ENCODE measurements around the gene PLK4.

The PLK4 gene

DNA sequence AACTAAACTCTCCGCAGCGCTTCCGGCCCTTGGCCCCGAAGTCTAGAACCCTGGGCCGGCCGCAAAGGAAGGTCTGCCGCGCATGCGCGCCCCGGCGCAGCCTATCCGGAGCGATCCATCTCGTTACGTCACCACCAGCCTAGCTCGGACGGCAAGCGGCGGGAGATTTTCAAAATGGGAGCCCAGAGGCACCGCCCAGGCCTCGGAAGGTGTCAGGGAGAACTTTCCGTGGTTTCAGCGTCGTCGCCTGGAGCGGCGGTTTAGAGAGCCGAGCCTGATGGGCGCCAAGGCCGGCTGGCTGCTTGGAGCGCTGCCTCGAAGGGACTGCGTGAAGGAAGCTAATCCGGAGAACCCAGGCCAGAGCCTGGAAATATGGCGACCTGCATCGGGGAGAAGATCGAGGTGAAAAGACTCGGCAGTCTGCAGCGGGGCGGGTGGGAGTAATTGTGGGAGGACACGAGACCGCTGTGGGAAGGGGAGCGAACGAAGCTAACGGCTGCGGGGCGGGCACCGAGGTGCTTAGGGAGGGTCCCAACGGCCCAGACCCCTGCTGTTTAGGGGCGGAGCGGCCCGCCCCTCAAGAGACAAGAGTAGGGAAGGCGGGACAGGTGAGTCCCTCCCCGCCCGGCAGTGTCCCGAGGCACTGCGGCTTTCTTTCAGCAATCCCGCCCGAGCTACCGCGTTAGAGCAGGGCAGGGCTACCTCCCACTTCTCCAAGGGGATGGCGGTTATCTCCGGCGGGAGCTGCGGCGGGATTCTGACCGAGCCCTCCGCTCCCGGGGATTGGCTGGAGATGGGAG lies at the start of gene PLK4:
PLK4 (plus strand) TSS at position 131 of the 800 bp plus-strand sequence; CDS start at position 373, 242 bp downstream.
- peak; percentile 97 for DNase-seq (ENCODE audit: low read depth)
- TF ChIP-seq, protein P1, sequence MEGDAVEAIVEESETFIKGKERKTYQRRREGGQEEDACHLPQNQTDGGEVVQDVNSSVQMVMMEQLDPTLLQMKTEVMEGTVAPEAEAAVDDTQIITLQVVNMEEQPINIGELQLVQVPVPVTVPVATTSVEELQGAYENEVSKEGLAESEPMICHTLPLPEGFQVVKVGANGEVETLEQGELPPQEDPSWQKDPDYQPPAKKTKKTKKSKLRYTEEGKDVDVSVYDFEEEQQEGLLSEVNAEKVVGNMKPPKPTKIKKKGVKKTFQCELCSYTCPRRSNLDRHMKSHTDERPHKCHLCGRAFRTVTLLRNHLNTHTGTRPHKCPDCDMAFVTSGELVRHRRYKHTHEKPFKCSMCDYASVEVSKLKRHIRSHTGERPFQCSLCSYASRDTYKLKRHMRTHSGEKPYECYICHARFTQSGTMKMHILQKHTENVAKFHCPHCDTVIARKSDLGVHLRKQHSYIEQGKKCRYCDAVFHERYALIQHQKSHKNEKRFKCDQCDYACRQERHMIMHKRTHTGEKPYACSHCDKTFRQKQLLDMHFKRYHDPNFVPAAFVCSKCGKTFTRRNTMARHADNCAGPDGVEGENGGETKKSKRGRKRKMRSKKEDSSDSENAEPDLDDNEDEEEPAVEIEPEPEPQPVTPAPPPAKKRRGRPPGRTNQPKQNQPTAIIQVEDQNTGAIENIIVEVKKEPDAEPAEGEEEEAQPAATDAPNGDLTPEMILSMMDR (IDR thresholded peaks at IDR 0.05; ENCODE audit: low read length, missing control alignments) = no peak
- H3K4me3 ChIP-seq (replicated peaks; ENCODE audit: low read depth, low read length) = peak within 1 kb of the TSS; percentile 91

DNA sequence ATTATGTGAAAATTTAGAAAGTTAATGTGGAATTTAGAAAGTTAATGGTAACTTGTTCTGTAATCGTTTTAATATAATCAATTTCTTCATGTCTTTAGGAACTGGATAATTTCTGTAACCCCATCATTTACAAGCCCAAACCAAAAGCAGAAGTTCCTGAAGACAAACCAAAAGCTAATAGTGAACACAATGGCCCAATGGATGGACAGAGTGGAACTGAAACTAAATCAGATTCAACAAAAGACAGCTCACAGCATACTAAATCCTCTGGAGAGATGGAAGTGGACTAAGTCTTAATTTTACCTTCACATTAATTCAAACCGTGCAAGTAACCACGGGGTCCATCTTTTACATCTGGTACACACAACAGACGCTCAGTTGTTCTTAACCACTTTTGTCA lies 48.1 kb upstream of the PLK4 start:
- DNase-seq (ENCODE audit: low read depth) = no peak
- H3K4me3 ChIP-seq (replicated peaks; ENCODE audit: low read depth, low read length) = no peak overlapping the region
- TF ChIP-seq, protein P1 (IDR thresholded peaks at IDR 0.05; ENCODE audit: low read length, missing control alignments) = no peak

DNA sequence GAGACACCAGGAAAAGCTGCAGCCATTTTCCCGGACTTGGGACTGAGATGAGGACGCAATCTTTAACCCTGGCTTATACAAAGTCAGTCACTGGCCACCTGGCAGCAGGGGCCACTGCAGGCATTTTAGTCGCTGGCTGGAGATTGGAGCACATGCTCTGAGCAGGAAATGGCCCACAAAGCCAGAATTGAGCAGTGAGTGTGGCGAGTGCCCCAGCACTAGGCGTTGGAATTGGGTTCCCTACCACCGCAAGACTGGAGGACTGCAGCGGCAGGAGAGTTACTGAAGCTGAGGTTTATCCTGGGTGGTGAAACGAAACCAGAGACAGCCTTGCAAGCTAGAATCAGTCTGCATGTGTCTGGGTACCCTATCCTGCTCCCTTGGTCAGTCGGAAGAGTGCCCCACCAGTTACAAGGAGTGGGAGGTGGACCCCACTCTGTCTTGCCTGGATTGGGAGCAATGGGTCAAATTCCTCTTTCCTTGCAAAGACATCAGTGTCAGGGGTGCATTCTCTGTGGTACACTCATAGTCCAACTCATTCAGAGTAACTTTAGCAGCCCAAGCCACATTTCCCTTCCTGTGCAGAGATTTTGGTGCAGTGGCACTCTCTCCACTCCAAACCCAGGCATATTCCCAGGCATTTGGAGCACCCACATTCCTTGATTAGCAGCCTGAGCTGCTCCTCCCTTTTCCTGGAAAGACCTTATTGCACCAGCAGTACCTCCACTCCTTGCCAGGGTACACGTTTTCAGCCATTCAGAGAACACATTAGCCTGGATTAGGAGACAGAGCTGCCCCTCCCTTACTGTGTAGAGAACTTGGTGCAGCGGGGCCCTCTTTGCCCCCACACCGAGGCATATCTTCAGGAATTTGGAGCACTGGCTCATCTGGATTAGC lies 36.7 kb upstream of the PLK4 start:
- TF ChIP-seq, protein P1 (IDR thresholded peaks at IDR 0.05; ENCODE audit: low read length, missing control alignments) = no peak
- DNase-seq (ENCODE audit: low read depth) = no peak
- no peak overlapping the region for H3K4me3 ChIP-seq (replicated peaks; ENCODE audit: low read depth, low read length)

DNA sequence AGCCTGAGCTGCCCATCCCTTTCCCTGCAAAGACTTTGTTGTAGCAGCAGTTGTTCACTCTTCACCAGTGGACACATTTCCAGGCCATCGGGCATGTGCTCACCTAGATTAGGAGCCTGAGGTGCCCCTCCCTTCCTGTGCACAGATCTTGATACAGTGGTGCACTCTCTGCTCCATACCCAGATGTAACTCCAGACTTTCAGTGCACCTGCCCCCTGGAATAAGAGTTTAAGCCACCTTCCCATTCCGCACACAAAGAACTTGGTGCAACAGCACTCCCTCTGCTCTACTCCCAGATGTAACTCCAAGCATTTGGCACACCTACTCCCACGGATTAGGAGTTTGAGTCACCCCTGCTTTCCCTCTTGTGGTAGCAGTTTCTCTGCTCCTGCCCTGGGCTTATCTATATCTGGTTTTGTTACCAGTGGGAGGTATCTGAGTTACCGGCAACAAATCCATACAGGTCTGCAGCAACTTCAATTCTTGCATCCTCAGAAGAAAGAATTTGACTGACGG lies 36.0 kb upstream of the PLK4 start:
- DNase-seq (ENCODE audit: low read depth) = peak; percentile 26
- H3K4me3 ChIP-seq (replicated peaks; ENCODE audit: low read depth, low read length) = no peak overlapping the region
- TF ChIP-seq, protein P1 (IDR thresholded peaks at IDR 0.05; ENCODE audit: low read length, missing control alignments) = no peak

DNA sequence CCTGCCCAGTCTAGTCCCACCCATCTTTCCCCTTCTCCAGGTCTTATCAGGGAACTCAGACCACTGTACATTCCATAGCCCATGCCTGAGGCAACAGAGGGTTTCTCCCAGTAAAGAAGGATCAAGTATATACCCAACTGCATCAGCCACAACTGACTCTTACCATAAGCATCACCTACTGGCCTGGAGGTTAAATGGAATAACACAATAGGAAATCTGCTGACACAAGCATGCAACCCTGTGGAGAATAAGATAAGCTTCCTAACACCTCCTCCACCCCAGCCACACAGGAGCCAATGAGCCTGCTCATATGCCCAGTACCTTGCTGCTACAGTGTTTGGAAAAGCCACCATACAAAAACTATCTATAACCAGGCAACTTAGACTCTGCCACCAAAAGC lies 34.6 kb upstream of the PLK4 start:
- TF ChIP-seq, protein P1 (IDR thresholded peaks at IDR 0.05; ENCODE audit: low read length, missing control alignments) = no peak
- no peak for DNase-seq (ENCODE audit: low read depth)
- H3K4me3 ChIP-seq (replicated peaks; ENCODE audit: low read depth, low read length) = no peak overlapping the region

DNA sequence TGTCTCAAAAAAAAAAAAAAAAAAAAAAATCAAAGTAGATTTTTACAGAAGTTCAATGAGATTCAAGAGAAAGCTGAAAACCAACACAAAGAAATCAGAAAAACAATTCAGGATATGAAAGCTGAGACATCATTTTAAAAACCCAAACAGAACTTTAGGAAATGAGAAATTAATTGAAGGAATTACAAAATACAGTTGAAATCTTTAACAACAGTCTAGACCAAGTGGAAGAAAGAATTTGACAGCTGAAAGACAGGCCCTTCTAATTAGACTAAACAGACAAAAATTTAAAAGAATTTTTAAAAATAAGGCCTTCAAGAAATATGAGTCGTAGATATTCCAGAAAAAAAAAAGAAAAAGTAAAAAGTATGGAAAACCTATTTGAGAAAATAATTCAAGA lies 33.9 kb upstream of the PLK4 start:
- no peak overlapping the region for H3K4me3 ChIP-seq (replicated peaks; ENCODE audit: low read depth, low read length)
- TF ChIP-seq, protein P1 (IDR thresholded peaks at IDR 0.05; ENCODE audit: low read length, missing control alignments) = no peak
- DNase-seq (ENCODE audit: low read depth) = no peak
